ENCODE data around the gene TSPY2.
"Not testable (repeated sequence)": the region's sequence is repeated elsewhere in the genome, so short reads cannot be mapped to it uniquely, and the experiment has no call there.

The TSPY2 gene

GRCh38 chrY:6245923-6246322 lies at the start of gene TSPY2:
Gene TSPY2, plus strand, starts transcription at chrY:6246223. Its CDS starts 46 bp downstream, at chrY:6246269.
- not testable (repeated sequence) for DNase-seq

- not testable (repeated sequence) for DNase-seq
Observed at GRCh38 chrY:6209565-6209964, 36.5 kb upstream of the TSPY2 start.

- DNase-seq: not testable (repeated sequence)
Observed at GRCh38 chrY:6217045-6217444, 29.0 kb upstream of the TSPY2 start.

GRCh38 chrY:6269839-6270238 lies 23.8 kb downstream of the TSPY2 start:
- not testable (repeated sequence) for DNase-seq
